Endodermal cell (in vitro differentiated cells): ENCODE results near the gene WASF3. TPM values are rescaled to one million over a fixed set of nuclear protein-coding genes. Genes with fewer than 3 reads are reported as not detected.

ENCODE experiments used
- DNase-seq: peaks from one replicate; pipeline ENCODE4 v3.0.0-alpha.2; 2017
- H3K27ac ChIP-seq: 2 replicates; pipeline ENCODE4 v1.5.1; 2013; ENCODE audit warnings: mild to moderate bottlenecking, low read depth, low read length, moderate library complexity
- H3K27me3 ChIP-seq: 2 replicates; pipeline ENCODE4 v1.6.1; 2013; ENCODE audit warnings: mild to moderate bottlenecking, low read length, moderate library complexity; ENCODE audit not compliant: insufficient read depth, control insufficient read depth, poor library complexity, severe bottlenecking
- H3K36me3 ChIP-seq: 2 replicates; pipeline ENCODE4 v1.7.0; 2013; ENCODE audit warnings: mild to moderate bottlenecking, low read length, moderate library complexity; ENCODE audit not compliant: control insufficient read depth, insufficient read depth
- H3K4me1 ChIP-seq: one replicate; pipeline ENCODE4 v1.7.0; 2013; ENCODE audit warnings: low read length; ENCODE audit not compliant: control insufficient read depth, insufficient read depth
- H3K4me3 ChIP-seq: 2 replicates; pipeline ENCODE4 v1.5.1; 2013; ENCODE audit warnings: mild to moderate bottlenecking, low read length, moderate library complexity
- H3K9ac ChIP-seq: 2 replicates; pipeline ENCODE4 v1.6.1; 2013; ENCODE audit warnings: mild to moderate bottlenecking, low read length, moderate library complexity; ENCODE audit not compliant: poor library complexity, severe bottlenecking; ENCODE audit errors: extremely low read depth
- H3K9me3 ChIP-seq: 2 replicates; pipeline ENCODE4 v1.6.1; 2013; ENCODE audit warnings: mild to moderate bottlenecking, low read length, moderate library complexity; ENCODE audit not compliant: control insufficient read depth
- H3K27ac Mint-ChIP-seq: 2 replicates; pipeline ENCODE4 v1.8.0; 2020; ENCODE audit warnings: mixed read lengths
- H3K27me3 Mint-ChIP-seq: 2 replicates; pipeline ENCODE4 v1.8.0; 2021; ENCODE audit warnings: mild to moderate bottlenecking, mixed read lengths; ENCODE audit not compliant: insufficient read depth
- H3K36me3 Mint-ChIP-seq: 2 replicates; pipeline ENCODE4 v1.8.0; 2020; ENCODE audit warnings: low read depth, mixed read lengths
- H3K4me1 Mint-ChIP-seq: 2 replicates; pipeline ENCODE4 v1.8.0; 2020; ENCODE audit warnings: mixed read lengths
- H3K4me3 Mint-ChIP-seq: 2 replicates; pipeline ENCODE4 v1.8.0; 2020; ENCODE audit warnings: mild to moderate bottlenecking, moderate library complexity, mixed read lengths
- H3K9me3 Mint-ChIP-seq: 2 replicates; pipeline ENCODE4 v1.8.0; 2020; ENCODE audit warnings: mild to moderate bottlenecking, mixed read lengths
- WGBS, 2 experiments: methylation state at CpG; one replicate each; pipeline versions ENCODE4 v1.1.5 to v1.1.7; 2013; ENCODE audit warnings: missing lambda C conversion rate in 2 of 2, mixed read lengths in 1 of 2; ENCODE audit not compliant: insufficient coverage in 1 of 2, insufficient read length in 1 of 2; 5-methylcytosine and 5-hydroxymethylcytosine counted together
- total RNA-seq, 2 donors: library from RNA; stranded (reverse); fragmentation: NEBNext Ultra II Directional in 1 of 2; extraction: Animal tissue kit (Norgen Biotek cat#: 25700) in 1 of 2; gene quantifications; 2 replicates in 1 of 2; 3 replicates in 1 of 2; pipeline ENCODE4 v1.2.1, GENCODE V29; 2021
- TF ChIP-seq, protein P1 (sequence below): fragments of 200-600 bp; sonication (generic); conservative IDR thresholded peaks from 2 replicates; pipeline ENCODE4 v1.5.0; 2021; ENCODE audit warnings: antibody characterized with exemption, mild to moderate bottlenecking

Gene WASF3
- total RNA-seq, 2 donors from 2014 or later: 20.5 to 32.6 TPM

GRCh38 chr13:26561651-26562511 lies 4.4 kb downstream of the WASF3 start:
- Mint-ChIP-seq H3K4me1 (peaks cover 14% of the 10 kb centered on the region), H3K36me3 (no peaks in the 10 kb centered on the region), H3K27me3 (peaks cover 4% of the 10 kb centered on the region), H3K27ac (no peak overlapping the region), H3K4me3 (no peak overlapping the region), H3K9me3 (no peaks in the 10 kb centered on the region)
- no peaks in the 10 kb centered on the region for H3K9me3 ChIP-seq
- H3K9ac ChIP-seq: no peak overlapping the region
- H3K4me3 ChIP-seq: no peak overlapping the region
- peak overlapping the region; percentile 62 for H3K27ac ChIP-seq
- H3K27me3 ChIP-seq: no peaks in the 10 kb centered on the region
- WGBS, 2 experiments: 67 to 82% methylated on average over 8 of the region's 8 CpGs
- TF ChIP-seq, protein P1, sequence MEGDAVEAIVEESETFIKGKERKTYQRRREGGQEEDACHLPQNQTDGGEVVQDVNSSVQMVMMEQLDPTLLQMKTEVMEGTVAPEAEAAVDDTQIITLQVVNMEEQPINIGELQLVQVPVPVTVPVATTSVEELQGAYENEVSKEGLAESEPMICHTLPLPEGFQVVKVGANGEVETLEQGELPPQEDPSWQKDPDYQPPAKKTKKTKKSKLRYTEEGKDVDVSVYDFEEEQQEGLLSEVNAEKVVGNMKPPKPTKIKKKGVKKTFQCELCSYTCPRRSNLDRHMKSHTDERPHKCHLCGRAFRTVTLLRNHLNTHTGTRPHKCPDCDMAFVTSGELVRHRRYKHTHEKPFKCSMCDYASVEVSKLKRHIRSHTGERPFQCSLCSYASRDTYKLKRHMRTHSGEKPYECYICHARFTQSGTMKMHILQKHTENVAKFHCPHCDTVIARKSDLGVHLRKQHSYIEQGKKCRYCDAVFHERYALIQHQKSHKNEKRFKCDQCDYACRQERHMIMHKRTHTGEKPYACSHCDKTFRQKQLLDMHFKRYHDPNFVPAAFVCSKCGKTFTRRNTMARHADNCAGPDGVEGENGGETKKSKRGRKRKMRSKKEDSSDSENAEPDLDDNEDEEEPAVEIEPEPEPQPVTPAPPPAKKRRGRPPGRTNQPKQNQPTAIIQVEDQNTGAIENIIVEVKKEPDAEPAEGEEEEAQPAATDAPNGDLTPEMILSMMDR: no peak
- H3K36me3 ChIP-seq: no peaks in the 10 kb centered on the region
- H3K4me1 ChIP-seq: no peaks in the 10 kb centered on the region
- DNase-seq: no peak

DNA sequence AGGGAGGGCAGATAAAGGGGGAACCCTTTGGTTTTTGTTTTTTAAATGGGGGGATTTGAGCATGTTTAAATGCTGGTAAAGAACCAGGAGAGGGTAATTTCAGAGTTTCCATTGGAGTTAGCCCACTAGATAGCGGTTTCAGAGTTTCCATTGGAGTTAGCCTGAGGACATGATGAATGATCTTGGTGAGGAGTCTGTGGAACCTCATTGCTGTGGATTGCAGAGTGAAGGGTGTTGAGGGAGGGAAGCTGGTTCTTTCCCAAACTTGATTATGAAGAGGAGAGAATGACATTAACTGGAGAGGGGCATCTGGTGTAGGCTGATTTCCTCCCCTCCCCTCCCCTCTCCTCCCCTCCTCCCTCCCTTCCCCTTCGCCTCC lies 5.0 kb downstream of the WASF3 start:
- H3K27me3 Mint-ChIP-seq: peaks cover 2% of the 10 kb centered on the region
- no peaks in the 10 kb centered on the region for H3K36me3 Mint-ChIP-seq
- peaks cover 12% of the 10 kb centered on the region for H3K4me1 Mint-ChIP-seq
- Histone ChIP-seq H3K36me3 (no peaks in the 10 kb centered on the region), H3K4me3 (no peak overlapping the region), H3K27me3 (no peaks in the 10 kb centered on the region), H3K9ac (no peak overlapping the region), H3K27ac (peak overlapping the region; percentile 62), H3K4me1 (no peaks in the 10 kb centered on the region), H3K9me3 (no peaks in the 10 kb centered on the region)
- TF ChIP-seq, protein P1: no peak
- no peak overlapping the region for H3K4me3 Mint-ChIP-seq
- no peak overlapping the region for H3K27ac Mint-ChIP-seq
- H3K9me3 Mint-ChIP-seq: no peaks in the 10 kb centered on the region
- WGBS, 2 experiments: 48 to 50% methylated on average over 2 of the region's 2 CpGs
- DNase-seq: no peak

DNA sequence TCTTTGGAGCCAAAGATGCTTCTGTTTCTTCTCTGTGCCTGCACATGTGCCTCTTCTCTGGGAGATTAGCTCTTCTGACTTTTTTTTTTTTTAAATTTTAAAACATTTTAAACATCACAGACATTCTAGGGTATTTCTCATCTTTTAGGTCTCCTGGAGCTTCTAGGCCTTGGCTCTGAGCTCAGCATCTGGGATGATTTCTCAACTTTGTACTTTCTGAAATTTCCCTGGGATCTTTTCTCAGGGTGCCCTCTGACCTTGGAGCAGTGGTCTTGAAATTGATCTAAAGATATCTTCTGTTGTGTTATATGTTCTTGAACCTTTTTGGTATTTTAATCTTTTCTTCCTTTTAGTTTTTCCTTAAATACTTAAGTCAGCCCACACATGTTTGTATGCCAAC lies 6.2 kb downstream of the WASF3 start:
- no peaks in the 10 kb centered on the region for H3K9me3 ChIP-seq
- no peak overlapping the region for H3K4me3 ChIP-seq
- H3K9ac ChIP-seq: no peak overlapping the region
- TF ChIP-seq, protein P1: no peak
- no peak for DNase-seq
- no peaks in the 10 kb centered on the region for H3K4me1 ChIP-seq
- H3K36me3 ChIP-seq: no peaks in the 10 kb centered on the region
- Mint-ChIP-seq H3K36me3 (no peaks in the 10 kb centered on the region), H3K4me1 (peaks cover 19% of the 10 kb centered on the region), H3K27me3 (peaks cover 2% of the 10 kb centered on the region), H3K27ac (no peak overlapping the region), H3K4me3 (no peak overlapping the region), H3K9me3 (no peaks in the 10 kb centered on the region)
- H3K27me3 ChIP-seq: no peaks in the 10 kb centered on the region
- H3K27ac ChIP-seq: no peak overlapping the region
